Activated T-helper 2 cell treated with anti-CD3 and anti-CD28 coated beads, Interferon-gamma antibody, Interleukin-2, Interleukin-4, amounts not matched to agents 10 μg/mL and 5 μg/mL and 100 μg/mL, durations not matched to agents 14 hours and 24 hours and 36 hours (primary cell): ENCODE data around the gene FARP2. TPM values are rescaled to one million over a fixed set of nuclear protein-coding genes. Genes with fewer than 3 reads are reported as not detected.
"Not testable (repeated sequence)": the region's sequence is repeated elsewhere in the genome, so short reads cannot be mapped to it uniquely, and the experiment has no call there.

Experiments used
- DNase-seq: peaks from one replicate; pipeline ENCODE4 v3.0.0; 2021; ENCODE audit warnings: low spot score
- H3K27ac Mint-ChIP-seq: one replicate; pipeline ENCODE4 v1.8.0; 2021; ENCODE audit warnings: mixed read lengths
- H3K27me3 Mint-ChIP-seq: one replicate; pipeline ENCODE4 v1.8.0; 2021; ENCODE audit warnings: low read depth, mixed read lengths
- H3K36me3 Mint-ChIP-seq: one replicate; pipeline ENCODE4 v1.8.0; 2021; ENCODE audit warnings: low read depth, mixed read lengths
- H3K4me1 Mint-ChIP-seq: one replicate; pipeline ENCODE4 v1.8.0; 2021; ENCODE audit warnings: low read depth, mixed read lengths
- H3K4me3 Mint-ChIP-seq: one replicate; pipeline ENCODE4 v1.8.0; 2021; ENCODE audit warnings: low read depth, mild to moderate bottlenecking, moderate library complexity, mixed read lengths
- H3K9me3 Mint-ChIP-seq: one replicate; pipeline ENCODE4 v1.8.0; 2021; ENCODE audit warnings: mixed read lengths
- intact Hi-C: fragments of 100-400 bp; cut with micrococcal nuclease; formaldehyde crosslinking; loops from one replicate; pipeline ENCODE4 v1.15.1; 2023
- total RNA-seq: library from RNA; stranded (reverse); gene quantifications from 2 replicates; pipeline ENCODE4 v1.2.3, GENCODE V29; 2022

The FARP2 gene
- total RNA-seq, 1 donor from 2014 or later: 38.1 TPM

DNA sequence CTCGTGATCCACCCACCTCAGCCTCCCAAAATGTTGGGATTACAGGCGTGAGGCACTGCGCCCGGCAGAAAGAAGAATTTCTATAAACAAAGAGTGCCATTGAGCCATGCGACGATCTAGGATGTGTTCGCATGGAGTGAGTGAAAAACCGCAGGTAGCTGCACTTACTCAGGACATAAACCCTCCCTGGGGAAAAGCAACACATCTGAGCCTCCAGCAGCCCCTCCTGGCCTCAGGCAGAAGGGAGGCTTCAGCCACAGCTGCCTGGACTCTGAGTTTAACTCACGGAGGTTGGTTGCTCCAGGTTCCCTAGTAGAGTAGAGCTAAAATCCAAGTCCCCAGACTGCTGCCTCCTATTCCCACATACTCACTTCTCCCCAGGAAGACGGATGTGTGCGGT, 163.6 kb downstream of the FARP2 start:
- peaks cover 3% of the 10 kb centered on the region for H3K27me3 Mint-ChIP-seq
- intact Hi-C loops: no loop called here
- peaks cover 7% of the 10 kb centered on the region for H3K9me3 Mint-ChIP-seq
- H3K27ac Mint-ChIP-seq: no peak overlapping the region
- no peak overlapping the region for H3K4me3 Mint-ChIP-seq
- no peaks in the 10 kb centered on the region for H3K36me3 Mint-ChIP-seq
- H3K4me1 Mint-ChIP-seq: peaks cover 14% of the 10 kb centered on the region
- DNase-seq: no peak

DNA sequence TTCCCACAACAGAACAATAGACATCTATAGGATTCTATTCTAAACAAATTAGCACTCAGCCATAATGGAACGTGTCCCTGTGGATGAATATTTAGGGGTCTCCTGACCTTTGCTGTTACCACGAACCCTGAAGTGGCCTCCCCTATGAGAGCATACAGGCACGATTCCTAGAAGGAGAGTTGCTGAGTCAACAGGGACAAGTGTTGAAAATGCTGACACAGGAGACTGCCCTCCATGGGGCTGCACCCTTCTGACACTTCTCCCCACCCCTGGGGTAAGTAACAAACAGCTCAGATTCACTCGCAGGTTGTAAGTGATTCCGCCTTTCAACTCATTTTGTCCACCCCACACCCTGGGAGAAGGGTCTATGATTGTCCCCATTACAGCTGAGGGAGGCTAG, 166.4 kb downstream of the FARP2 start:
- Mint-ChIP-seq H3K9me3 (peaks cover 7% of the 10 kb centered on the region), H3K36me3 (no peaks in the 10 kb centered on the region), H3K4me3 (no peak overlapping the region), H3K27me3 (peaks cover 3% of the 10 kb centered on the region), H3K27ac (no peak overlapping the region), H3K4me1 (no peaks in the 10 kb centered on the region)
- no peak for DNase-seq
- intact Hi-C loops: no loop called here

DNA sequence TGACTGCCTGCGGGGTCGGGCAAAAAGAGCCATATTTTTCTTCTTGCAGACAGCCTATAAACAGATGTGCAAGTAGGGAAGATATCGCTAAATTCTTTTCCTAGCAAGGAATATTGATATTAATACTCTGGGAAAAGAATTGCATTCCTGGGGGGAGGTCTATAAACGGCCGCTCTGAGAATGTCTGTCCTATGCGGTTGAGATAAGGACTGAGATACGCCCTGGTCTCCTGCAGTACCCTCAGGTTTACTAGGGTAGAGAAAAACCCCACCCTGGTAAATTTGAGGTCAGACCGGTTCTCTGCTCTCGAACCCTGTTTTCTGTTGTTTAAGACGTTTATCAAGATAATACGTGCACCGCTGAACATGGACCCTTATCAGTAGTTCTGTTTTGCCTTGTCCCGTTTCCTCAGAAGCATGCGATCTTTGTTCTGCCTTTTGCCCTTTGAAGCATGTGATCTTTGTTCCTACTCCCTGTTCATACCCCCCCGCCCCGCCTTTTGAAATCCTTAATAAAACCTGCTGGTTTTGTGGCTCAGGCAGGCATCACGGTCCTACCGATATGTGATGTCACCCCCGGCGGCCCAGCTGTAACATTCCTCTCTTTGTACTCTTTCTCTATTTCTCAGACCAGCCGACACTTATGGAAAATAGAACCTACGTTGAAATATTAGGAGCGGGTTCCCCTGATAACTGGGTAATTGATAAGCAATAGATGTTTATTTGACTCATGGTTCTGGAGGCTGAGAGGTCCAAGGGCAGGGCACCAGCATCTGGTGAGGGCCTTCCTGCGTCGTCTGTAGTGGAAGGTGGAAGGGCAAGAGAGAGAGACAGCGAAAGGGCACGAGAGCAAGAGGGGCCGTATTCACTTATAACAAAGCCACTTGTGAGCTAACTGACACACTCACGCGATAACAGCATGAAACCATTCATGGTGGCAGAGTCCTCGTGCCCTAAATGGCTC, 170.0 kb downstream of the FARP2 start:
- intact Hi-C loops, H3K9me3 Mint-ChIP-seq, H3K27me3 Mint-ChIP-seq, H3K36me3 Mint-ChIP-seq, DNase-seq, H3K27ac Mint-ChIP-seq, H3K4me3 Mint-ChIP-seq, H3K4me1 Mint-ChIP-seq: not testable (repeated sequence)

DNA sequence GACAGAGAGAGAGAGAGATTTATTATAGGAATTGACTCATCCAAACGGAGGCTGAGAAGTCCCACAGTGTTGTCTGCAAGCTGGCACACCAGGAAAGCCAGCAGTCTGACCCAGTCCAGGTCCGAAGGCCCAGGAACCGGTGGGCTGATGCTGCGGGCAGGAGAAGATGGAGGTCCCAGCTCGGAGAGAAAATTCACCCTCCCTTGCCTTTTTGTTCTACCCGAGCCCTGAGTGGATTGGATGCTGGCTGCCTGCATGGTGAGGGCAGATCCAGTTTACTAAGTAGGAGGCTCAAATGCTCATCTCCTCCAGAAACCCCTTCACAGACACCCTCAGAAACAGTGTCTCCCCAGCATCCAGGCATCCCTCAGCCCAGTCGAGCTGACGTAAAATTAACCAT, 174.5 kb downstream of the FARP2 start:
- DNase-seq: no peak
- Mint-ChIP-seq H3K9me3 (peaks cover 5% of the 10 kb centered on the region), H3K36me3 (no peaks in the 10 kb centered on the region), H3K27me3 (no peaks in the 10 kb centered on the region), H3K4me3 (no peak overlapping the region), H3K4me1 (no peaks in the 10 kb centered on the region), H3K27ac (no peak overlapping the region)
- intact Hi-C loops: no loop called here

DNA sequence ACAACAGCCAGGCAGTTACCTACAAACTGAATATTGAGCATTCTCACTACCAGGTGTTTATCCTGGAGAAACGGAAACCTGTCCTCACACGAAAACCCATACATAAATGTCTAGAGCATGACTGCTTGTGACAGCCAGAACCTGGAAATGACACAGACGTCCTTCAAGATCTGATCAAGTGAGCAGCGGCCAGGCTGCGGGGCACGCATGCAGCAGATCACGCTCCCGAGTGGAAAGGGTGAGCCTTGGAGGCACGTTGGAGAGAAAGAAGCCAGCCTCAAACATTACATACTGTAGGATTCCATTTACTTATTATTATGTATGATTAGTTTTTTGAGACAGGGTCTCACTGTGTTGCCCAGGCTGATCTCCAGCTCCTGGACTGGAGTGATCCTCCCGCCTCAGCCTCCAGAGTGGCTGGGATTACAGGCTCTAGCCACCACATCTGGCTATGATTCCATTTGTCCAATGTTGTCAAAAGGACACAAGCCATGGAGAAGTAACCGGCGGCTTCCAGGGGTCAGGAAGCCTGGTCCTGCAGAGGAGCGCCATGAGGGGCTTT, 175.2 kb downstream of the FARP2 start:
- intact Hi-C loops: no loop called here
- no peak overlapping the region for H3K4me3 Mint-ChIP-seq
- H3K4me1 Mint-ChIP-seq: no peaks in the 10 kb centered on the region
- no peak overlapping the region for H3K27ac Mint-ChIP-seq
- peaks cover 1% of the 10 kb centered on the region for H3K27me3 Mint-ChIP-seq
- no peak for DNase-seq
- H3K36me3 Mint-ChIP-seq: no peaks in the 10 kb centered on the region
- peaks cover 3% of the 10 kb centered on the region for H3K9me3 Mint-ChIP-seq

DNA sequence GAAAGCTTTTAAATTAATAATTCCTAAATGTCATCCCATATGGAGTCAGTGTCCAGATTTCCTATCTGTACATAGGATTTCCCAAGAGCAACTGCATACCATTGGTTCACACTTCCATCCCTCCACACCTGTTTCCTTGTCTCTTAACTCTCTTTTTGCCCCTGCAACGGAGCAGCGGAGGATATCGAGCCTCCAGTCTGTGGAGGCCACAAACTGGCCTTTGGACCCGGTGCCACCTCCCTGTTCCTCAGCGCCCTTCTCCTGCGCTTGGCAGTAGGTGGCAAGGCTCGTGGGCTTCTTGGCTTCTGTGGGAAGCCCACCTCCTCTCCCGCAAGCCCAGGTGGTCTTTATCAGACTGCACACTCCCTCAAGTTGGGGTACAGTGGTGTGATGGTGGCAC, 176.1 kb downstream of the FARP2 start:
- H3K27ac Mint-ChIP-seq: no peak overlapping the region
- intact Hi-C loops: no loop called here
- no peak for DNase-seq
- H3K4me1 Mint-ChIP-seq: no peaks in the 10 kb centered on the region
- no peak overlapping the region for H3K4me3 Mint-ChIP-seq
- no peaks in the 10 kb centered on the region for H3K9me3 Mint-ChIP-seq
- H3K27me3 Mint-ChIP-seq: peaks cover 3% of the 10 kb centered on the region
- H3K36me3 Mint-ChIP-seq: no peaks in the 10 kb centered on the region

DNA sequence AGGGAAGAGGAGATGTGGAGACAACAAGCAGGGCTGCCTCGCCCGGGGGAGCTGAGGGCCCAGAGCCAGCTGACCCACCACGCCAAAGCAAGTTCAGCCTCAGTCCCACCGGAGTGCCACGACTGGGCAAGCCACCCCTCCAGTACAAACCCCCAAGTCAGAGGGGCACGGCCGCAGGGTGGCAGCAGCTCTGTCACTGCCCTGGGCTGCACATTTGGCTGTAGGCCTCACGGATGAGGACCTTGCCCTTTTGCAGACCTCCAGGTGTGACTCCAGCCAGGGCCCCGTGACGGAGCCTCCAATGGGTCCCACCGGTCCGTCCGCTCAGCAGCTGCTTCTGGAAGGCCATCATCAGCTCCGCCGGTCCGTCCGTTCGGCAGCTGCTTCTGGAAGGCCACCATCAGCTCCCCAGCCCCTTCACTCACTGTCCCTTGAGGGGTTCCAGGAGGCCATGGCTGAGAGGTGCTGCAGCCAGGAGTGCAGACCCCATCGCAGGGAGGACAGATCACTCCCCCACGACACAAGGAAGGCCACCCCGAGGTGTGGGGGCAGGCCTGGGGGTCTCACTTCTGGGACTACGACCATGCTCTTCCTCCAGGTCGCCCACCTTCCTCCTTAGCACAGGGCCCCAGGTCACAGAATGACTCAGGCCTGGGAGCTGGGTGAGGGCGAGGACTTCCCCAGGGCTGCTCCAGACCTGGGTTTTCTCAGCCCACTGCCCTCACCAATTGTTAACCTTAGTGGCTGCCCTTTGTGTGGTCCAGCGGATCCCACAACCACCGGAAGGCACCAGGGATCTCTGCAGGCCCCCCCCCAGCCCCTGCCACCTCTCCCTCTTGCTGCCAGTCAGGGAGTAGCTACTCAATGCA, 176.9 kb downstream of the FARP2 start:
- DNase-seq: no peak
- H3K27ac Mint-ChIP-seq: no peak overlapping the region
- peaks cover 3% of the 10 kb centered on the region for H3K27me3 Mint-ChIP-seq
- H3K36me3 Mint-ChIP-seq: no peaks in the 10 kb centered on the region
- no peaks in the 10 kb centered on the region for H3K9me3 Mint-ChIP-seq
- no peaks in the 10 kb centered on the region for H3K4me1 Mint-ChIP-seq
- intact Hi-C loops: no loop called here
- no peak overlapping the region for H3K4me3 Mint-ChIP-seq

DNA sequence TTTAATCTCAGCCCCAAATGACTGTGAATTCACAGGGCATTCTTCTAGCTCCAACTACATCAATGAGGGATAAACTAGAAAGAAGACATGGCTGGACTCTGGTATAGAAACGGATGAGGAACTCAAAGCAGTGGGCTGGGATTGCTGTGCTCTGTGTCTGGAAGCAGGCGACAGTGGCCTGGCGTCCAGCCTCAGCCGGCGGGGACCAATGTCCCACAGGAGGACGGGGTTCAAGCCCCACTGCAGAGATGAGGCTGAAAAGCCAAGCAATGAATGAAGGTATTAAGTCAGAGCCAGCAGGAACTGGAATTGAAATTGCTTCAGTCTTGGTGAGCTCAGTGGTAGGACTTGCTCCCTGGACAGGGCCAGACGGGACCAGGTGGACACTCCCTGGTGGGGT, 178.2 kb downstream of the FARP2 start:
- intact Hi-C loops: no loop called here
- Mint-ChIP-seq H3K27me3 (peaks cover 6% of the 10 kb centered on the region), H3K9me3 (no peaks in the 10 kb centered on the region), H3K4me1 (no peaks in the 10 kb centered on the region), H3K36me3 (no peaks in the 10 kb centered on the region), H3K27ac (no peak overlapping the region), H3K4me3 (no peak overlapping the region)
- no peak for DNase-seq

DNA sequence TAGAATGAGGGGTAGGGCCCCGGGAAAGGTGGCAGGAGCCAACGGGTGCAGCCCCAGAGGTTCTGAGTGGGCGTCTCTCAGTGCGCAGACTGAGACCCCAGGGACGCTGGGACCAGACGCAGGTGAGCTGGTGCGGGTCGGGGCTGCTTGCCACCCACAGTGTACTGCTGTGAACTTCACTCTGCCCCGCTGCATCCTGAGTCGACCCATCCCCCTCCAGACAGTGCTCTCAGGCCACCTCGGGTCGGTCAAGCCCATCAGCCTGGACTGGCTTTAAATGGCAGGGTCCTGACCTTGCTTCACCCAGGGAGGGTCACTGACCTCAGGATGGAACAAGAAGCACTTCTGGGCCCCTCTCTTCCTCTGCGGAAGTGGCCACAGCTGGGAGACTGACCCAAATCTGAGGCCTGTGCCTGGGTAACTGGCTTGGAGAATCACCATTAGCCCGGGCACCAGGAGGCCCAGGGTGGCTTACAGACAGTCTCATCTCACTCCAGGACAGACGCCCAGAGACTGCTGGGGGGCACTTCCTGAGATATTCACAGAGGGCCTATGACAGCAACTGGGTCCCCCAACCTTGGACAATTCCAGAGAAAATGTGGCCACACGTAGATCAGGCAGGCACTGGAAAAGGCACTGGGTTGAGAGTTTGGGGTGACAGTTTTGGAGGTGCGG, 178.8 kb downstream of the FARP2 start:
- intact Hi-C loops: no loop called here
- Mint-ChIP-seq H3K27me3 (peaks cover 6% of the 10 kb centered on the region), H3K9me3 (no peaks in the 10 kb centered on the region), H3K27ac (no peak overlapping the region), H3K4me3 (no peak overlapping the region), H3K4me1 (no peaks in the 10 kb centered on the region), H3K36me3 (no peaks in the 10 kb centered on the region)
- DNase-seq: no peak

DNA sequence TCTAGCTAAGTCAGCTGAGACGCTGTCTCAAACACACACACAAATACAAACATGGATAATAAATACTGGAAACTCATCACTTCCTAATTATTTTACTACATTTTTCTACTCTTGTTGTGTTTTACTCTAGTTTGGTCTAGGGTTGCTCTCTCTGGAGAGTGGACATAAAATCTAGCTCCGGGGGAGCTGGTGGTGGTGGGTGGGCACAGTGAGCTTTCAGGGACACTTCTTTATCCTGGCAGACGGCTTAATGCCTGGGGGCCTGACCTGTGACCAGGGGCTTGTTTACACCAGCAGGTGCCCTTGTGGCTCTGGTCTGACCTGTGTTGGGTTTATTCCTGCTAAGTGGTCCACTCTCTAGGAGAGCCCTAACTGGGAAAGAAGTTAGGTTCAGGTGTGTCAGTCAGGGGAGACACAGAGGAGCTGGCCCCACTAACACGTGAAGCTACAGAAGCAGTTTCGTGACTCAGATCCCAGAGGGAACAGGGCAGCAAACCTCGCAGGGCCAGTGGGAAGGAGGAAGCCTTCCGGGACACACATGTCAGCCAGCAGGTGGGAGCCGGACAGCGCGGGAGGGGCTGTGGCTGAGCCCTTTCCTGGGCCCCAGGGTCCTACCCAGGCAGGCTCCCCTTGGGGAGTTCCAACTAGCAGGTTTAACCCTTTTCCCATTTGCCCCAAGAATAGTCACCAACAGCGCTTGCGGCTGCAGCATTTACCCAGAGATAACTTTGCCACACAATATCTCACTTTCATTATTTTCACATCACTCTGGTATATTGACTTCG, 180.0 kb downstream of the FARP2 start:
- peaks cover 10% of the 10 kb centered on the region for H3K27me3 Mint-ChIP-seq
- peaks cover 3% of the 10 kb centered on the region for H3K4me1 Mint-ChIP-seq
- no peak overlapping the region for H3K27ac Mint-ChIP-seq
- no peak overlapping the region for H3K4me3 Mint-ChIP-seq
- intact Hi-C loops: no loop called here
- DNase-seq: no peak
- H3K36me3 Mint-ChIP-seq: no peaks in the 10 kb centered on the region
- H3K9me3 Mint-ChIP-seq: no peaks in the 10 kb centered on the region

DNA sequence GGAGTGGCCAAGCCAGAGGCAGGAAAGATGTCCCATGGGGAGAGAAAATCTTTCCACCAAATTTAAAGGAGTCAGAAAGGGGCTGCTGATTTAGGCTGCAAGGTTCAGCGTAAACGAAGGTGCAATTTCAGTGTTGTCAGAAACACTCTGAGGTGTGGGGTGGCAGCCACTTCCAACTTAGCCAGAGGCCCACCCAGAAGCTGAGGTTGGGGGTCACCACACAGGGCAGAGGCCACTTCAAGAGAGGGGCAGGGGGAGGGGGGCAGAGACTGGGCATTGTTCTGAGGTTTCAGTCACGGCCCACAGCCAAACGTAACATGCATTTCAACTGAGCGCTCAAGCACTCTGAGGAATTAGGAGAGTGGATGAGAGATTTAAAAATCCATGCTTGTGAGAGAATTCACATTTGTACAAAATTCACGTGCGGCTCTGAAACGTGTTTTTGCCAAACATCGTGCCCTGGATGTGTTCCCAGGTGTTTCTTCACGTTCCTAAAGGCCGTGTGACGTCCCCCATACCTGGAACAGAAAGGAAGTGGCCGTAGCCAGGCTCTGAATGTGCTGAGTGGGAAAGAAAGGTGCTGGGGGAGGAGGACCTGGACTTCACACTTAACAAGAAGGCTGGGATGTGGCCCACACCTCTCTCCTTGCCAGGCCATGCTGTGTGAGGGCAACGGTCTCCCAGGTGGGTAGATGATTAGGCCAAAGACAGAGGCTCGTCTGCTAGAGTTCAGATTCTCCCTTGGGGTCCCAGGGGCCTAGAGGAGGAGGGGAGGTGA, 182.9 kb downstream of the FARP2 start:
- no peak overlapping the region for H3K4me3 Mint-ChIP-seq
- intact Hi-C loops: no loop called here
- no peaks in the 10 kb centered on the region for H3K9me3 Mint-ChIP-seq
- H3K36me3 Mint-ChIP-seq: no peaks in the 10 kb centered on the region
- peaks cover 3% of the 10 kb centered on the region for H3K4me1 Mint-ChIP-seq
- peaks cover 17% of the 10 kb centered on the region for H3K27me3 Mint-ChIP-seq
- no peak overlapping the region for H3K27ac Mint-ChIP-seq
- no peak for DNase-seq
